SK-N-SH treated with all-trans-retinoic acid at 6 μM for 48 hours (cell line): Measurements from ENCODE around the gene ECM2.

ENCODE experiments used
- ATAC-seq: fragments of 200-7000 bp; cut with Tn5 transposase; 3 replicates; pipeline ENCODE4 v1.9.1; 2020; ENCODE audit warnings: mild to moderate bottlenecking, moderate library complexity
- ARNTL ChIP-seq: fragments of 450-650 bp; formaldehyde crosslinking; IDR thresholded peaks from 2 replicates; pipeline ENCODE4 v1.5.0; 2020; ENCODE audit warnings: low read depth, mild to moderate bottlenecking, moderate library complexity, borderline replicate concordance
- BACH2 ChIP-seq: fragments of 250-450 bp; sonication (Bioruptor Pico); IDR thresholded peaks from 2 replicates; pipeline ENCODE4 v1.9.0; 2021; ENCODE audit warnings: mild to moderate bottlenecking, borderline replicate concordance
- CSDC2 ChIP-seq: fragments of 250-450 bp; sonication (Bioruptor Pico); IDR thresholded peaks from 2 replicates; pipeline ENCODE4 v1.5.0; 2020; ENCODE audit warnings: mild to moderate bottlenecking, moderate library complexity
- GLIS3 ChIP-seq: fragments of 250-450 bp; sonication (Bioruptor Pico); IDR thresholded peaks from 2 replicates; pipeline ENCODE4 v1.5.0; 2020; ENCODE audit warnings: mild to moderate bottlenecking, moderate library complexity
- ISL1 ChIP-seq: fragments of 250-450 bp; sonication (Bioruptor Pico); IDR thresholded peaks from 2 replicates; pipeline ENCODE4 v2.1.2; 2022; ENCODE audit warnings: mild to moderate bottlenecking, moderate library complexity
- PPARA ChIP-seq: fragments of 250-450 bp; sonication (Bioruptor Pico); IDR thresholded peaks from 2 replicates; pipeline ENCODE4 v1.5.0; 2020; ENCODE audit warnings: mild to moderate bottlenecking, borderline replicate concordance
- SNAI2 ChIP-seq: fragments of 250-450 bp; sonication (Bioruptor Pico); IDR thresholded peaks from 2 replicates; pipeline ENCODE4 v1.5.0; 2020; ENCODE audit warnings: mild to moderate bottlenecking, moderate library complexity
- TOX ChIP-seq: fragments of 250-450 bp; sonication (Bioruptor Pico); IDR thresholded peaks from 2 replicates; pipeline ENCODE4 v1.8.0; 2021; ENCODE audit warnings: mild to moderate bottlenecking, moderate library complexity, borderline replicate concordance
- ZC3H10 ChIP-seq: fragments of 250-450 bp; sonication (Bioruptor Pico); IDR thresholded peaks from 2 replicates; pipeline ENCODE4 v1.5.1; 2021; ENCODE audit warnings: mild to moderate bottlenecking, moderate library complexity
- ZFP3 ChIP-seq: fragments of 250-450 bp; sonication (Bioruptor Pico); IDR thresholded peaks from 2 replicates; pipeline ENCODE4 v1.5.0; 2020; ENCODE audit warnings: mild to moderate bottlenecking, moderate library complexity
- ZFP30 ChIP-seq: fragments of 450-650 bp; formaldehyde crosslinking; IDR thresholded peaks from 2 replicates; pipeline ENCODE4 v1.5.0; 2022; ENCODE audit warnings: mild to moderate bottlenecking, moderate library complexity
- ZNF565 ChIP-seq: fragments of 450-650 bp; formaldehyde crosslinking; conservative IDR thresholded peaks from 2 replicates; pipeline ENCODE4 v1.5.0; 2020; ENCODE audit warnings: low read depth, mild to moderate bottlenecking, moderate library complexity
- ZNF70 ChIP-seq: fragments of 450-650 bp; formaldehyde crosslinking; IDR thresholded peaks from 2 replicates; pipeline ENCODE4 v1.5.0; 2020; ENCODE audit warnings: mild to moderate bottlenecking, moderate library complexity
- TF ChIP-seq, protein P1 (sequence below): fragments of 250-450 bp; sonication (Bioruptor Pico); IDR thresholded peaks from 2 replicates; pipeline ENCODE4 v1.5.1; 2021; ENCODE audit warnings: mild to moderate bottlenecking, moderate library complexity
- TF ChIP-seq, protein P2 (sequence below): fragments of 250-450 bp; sonication (Bioruptor Pico); IDR thresholded peaks from 2 replicates; pipeline ENCODE4 v1.5.0; 2020; ENCODE audit warnings: mild to moderate bottlenecking, moderate library complexity
- TF ChIP-seq, protein P3 (sequence below): fragments of 250-450 bp; sonication (Bioruptor Pico); IDR thresholded peaks from 2 replicates; pipeline ENCODE4 v1.8.0; 2021; ENCODE audit warnings: low read depth, mild to moderate bottlenecking, moderate library complexity, borderline replicate concordance
- TF ChIP-seq, protein P4 (sequence below): fragments of 250-450 bp; sonication (Bioruptor Pico); IDR thresholded peaks from 2 replicates; pipeline ENCODE4 v1.5.1; 2020; ENCODE audit warnings: low read depth, mild to moderate bottlenecking, moderate library complexity
- TF ChIP-seq, protein P5 (sequence below): fragments of 250-450 bp; sonication (Bioruptor Pico); IDR thresholded peaks from 2 replicates; pipeline ENCODE4 v1.8.0; 2020; ENCODE audit warnings: mild to moderate bottlenecking, moderate library complexity, borderline replicate concordance

ECM2 gene

DNA sequence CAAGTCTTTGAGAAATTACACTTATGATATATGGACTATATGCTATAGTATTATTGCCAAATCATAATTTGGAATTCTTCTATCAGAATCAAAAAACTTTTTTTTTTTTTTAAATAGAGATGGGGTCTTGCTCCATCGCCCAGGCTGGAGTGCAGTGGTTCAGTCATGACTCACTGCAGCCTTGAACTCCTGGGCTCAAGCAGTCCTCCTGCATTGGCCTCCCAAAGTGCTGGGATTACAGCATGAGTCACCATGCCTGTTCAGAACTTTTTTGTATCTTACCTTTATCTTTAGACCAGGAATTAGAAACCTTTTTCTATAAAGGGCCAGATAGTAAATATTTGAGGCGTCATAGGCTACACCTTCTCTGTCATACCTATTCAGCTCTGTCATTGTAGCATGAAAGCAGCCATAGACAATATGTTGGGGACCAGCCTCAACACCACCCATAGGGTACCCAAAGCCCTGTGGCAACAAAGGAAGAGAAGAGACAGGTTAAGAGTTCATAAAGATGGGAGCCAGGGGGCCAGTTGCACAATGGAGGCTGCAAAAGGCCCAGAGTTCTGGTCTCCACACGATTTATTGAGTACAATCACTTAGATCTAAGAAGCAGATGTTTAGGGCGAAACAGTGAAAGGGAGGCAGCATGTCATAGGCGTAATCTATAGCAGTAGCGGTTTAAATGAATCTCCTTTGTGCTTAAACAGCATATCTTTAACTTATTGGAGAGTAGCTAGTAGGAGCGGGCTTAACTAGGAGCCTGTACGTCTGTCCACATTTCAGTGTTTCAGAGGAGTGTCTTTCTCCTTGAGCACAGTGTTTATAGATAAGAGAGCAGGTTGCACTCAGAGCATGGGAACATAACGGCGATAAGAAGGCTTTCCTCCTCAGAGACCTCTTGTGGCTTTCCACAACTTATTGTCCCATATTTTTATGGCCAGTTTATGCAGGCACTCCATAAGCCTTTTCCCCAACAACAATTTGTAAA, 12.5 kb downstream of the ECM2 start (continued):
- TF ChIP-seq, protein P1, sequence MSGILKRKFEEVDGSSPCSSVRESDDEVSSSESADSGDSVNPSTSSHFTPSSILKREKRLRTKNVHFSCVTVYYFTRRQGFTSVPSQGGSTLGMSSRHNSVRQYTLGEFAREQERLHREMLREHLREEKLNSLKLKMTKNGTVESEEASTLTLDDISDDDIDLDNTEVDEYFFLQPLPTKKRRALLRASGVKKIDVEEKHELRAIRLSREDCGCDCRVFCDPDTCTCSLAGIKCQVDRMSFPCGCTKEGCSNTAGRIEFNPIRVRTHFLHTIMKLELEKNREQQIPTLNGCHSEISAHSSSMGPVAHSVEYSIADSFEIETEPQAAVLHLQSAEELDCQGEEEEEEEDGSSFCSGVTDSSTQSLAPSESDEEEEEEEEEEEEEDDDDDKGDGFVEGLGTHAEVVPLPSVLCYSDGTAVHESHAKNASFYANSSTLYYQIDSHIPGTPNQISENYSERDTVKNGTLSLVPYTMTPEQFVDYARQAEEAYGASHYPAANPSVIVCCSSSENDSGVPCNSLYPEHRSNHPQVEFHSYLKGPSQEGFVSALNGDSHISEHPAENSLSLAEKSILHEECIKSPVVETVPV (CRISPR knock-in tag): no peak
- TF ChIP-seq ZFP3 (no peak), ZFP30 (no peak)

DNA sequence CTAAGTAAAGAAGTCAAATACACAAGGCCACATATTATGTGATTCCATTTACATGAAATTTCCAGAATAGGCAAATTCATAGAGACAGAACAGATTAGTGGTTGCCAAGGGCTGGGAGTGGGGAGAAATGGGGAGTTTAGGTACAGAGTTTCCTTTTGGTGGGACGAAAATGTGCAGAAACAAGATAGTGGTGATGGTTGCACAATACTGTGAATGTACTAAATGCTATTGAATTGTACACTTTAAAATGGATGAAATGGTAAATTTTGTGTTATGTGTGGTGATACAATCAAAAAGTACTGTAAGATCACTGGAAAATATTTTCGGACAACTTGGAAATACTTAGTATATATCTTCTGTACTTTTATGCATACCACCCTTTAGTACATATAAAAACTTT, 15.0 kb downstream of the ECM2 start:
- ATAC-seq: no peak
- no peak for TF ChIP-seq ISL1 (CRISPR knock-in tag)
- no peak for TF ChIP-seq ZFP30
- no peak for TF ChIP-seq PPARA (CRISPR knock-in tag)
- TF ChIP-seq GLIS3 (CRISPR knock-in tag): no peak
- TF ChIP-seq, protein P1 (CRISPR knock-in tag): no peak
- no peak for TF ChIP-seq ARNTL
- TF ChIP-seq BACH2 (CRISPR knock-in tag): no peak
- TF ChIP-seq ZNF70 (CRISPR knock-in tag): no peak
- TF ChIP-seq ZNF565 (CRISPR knock-in tag): no peak
- TF ChIP-seq, protein P2, sequence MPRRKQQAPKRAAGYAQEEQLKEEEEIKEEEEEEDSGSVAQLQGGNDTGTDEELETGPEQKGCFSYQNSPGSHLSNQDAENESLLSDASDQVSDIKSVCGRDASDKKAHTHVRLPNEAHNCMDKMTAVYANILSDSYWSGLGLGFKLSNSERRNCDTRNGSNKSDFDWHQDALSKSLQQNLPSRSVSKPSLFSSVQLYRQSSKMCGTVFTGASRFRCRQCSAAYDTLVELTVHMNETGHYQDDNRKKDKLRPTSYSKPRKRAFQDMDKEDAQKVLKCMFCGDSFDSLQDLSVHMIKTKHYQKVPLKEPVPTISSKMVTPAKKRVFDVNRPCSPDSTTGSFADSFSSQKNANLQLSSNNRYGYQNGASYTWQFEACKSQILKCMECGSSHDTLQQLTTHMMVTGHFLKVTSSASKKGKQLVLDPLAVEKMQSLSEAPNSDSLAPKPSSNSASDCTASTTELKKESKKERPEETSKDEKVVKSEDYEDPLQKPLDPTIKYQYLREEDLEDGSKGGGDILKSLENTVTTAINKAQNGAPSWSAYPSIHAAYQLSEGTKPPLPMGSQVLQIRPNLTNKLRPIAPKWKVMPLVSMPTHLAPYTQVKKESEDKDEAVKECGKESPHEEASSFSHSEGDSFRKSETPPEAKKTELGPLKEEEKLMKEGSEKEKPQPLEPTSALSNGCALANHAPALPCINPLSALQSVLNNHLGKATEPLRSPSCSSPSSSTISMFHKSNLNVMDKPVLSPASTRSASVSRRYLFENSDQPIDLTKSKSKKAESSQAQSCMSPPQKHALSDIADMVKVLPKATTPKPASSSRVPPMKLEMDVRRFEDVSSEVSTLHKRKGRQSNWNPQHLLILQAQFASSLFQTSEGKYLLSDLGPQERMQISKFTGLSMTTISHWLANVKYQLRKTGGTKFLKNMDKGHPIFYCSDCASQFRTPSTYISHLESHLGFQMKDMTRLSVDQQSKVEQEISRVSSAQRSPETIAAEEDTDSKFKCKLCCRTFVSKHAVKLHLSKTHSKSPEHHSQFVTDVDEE (CRISPR knock-in tag): no peak
- no peak for TF ChIP-seq ZC3H10
- TF ChIP-seq, protein P3, sequence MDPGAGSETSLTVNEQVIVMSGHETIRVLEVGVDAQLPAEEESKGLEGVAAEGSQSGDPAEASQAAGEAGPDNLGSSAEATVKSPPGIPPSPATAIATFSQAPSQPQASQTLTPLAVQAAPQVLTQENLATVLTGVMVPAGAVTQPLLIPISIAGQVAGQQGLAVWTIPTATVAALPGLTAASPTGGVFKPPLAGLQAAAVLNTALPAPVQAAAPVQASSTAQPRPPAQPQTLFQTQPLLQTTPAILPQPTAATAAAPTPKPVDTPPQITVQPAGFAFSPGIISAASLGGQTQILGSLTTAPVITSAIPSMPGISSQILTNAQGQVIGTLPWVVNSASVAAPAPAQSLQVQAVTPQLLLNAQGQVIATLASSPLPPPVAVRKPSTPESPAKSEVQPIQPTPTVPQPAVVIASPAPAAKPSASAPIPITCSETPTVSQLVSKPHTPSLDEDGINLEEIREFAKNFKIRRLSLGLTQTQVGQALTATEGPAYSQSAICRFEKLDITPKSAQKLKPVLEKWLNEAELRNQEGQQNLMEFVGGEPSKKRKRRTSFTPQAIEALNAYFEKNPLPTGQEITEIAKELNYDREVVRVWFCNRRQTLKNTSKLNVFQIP (CRISPR knock-in tag): no peak
- TF ChIP-seq SNAI2 (CRISPR knock-in tag): no peak
- TF ChIP-seq TOX (CRISPR knock-in tag): no peak
- TF ChIP-seq CSDC2 (CRISPR knock-in tag): no peak
- TF ChIP-seq, protein P4, sequence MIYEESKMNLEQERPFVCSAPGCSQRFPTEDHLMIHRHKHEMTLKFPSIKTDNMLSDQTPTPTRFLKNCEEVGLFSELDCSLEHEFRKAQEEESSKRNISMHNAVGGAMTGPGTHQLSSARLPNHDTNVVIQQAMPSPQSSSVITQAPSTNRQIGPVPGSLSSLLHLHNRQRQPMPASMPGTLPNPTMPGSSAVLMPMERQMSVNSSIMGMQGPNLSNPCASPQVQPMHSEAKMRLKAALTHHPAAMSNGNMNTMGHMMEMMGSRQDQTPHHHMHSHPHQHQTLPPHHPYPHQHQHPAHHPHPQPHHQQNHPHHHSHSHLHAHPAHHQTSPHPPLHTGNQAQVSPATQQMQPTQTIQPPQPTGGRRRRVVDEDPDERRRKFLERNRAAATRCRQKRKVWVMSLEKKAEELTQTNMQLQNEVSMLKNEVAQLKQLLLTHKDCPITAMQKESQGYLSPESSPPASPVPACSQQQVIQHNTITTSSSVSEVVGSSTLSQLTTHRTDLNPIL: no peak
- TF ChIP-seq, protein P5, sequence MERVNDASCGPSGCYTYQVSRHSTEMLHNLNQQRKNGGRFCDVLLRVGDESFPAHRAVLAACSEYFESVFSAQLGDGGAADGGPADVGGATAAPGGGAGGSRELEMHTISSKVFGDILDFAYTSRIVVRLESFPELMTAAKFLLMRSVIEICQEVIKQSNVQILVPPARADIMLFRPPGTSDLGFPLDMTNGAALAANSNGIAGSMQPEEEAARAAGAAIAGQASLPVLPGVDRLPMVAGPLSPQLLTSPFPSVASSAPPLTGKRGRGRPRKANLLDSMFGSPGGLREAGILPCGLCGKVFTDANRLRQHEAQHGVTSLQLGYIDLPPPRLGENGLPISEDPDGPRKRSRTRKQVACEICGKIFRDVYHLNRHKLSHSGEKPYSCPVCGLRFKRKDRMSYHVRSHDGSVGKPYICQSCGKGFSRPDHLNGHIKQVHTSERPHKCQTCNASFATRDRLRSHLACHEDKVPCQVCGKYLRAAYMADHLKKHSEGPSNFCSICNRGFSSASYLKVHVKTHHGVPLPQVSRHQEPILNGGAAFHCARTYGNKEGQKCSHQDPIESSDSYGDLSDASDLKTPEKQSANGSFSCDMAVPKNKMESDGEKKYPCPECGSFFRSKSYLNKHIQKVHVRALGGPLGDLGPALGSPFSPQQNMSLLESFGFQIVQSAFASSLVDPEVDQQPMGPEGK: no peak
- TF ChIP-seq ZFP3: no peak

DNA sequence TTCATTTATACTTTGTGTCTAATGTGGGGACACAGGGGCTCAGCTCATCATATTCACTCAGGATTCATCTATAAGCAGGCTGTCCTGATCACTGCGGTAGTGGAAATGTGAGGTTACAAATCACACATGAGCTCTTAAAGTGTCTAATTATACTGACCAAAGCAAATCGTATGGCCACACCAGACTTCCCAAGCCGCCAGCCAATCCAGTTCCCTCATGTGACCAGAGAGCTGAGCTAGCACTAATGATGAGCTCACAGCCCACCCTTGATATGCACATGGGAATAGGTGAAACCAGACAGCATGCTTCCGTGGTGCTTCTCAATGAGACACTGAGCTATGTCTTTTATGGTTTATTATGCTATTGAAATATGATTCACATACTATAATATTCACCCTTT, 17.6 kb downstream of the ECM2 start:
- ATAC-seq: no peak
- TF ChIP-seq BACH2 (CRISPR knock-in tag): no peak
